Ovary (tissue), 3 donors: ENCODE results near the gene BTG2.

ENCODE experiments used
- EP300 ChIP-seq: sonication (generic); formaldehyde crosslinking; IDR thresholded peaks from one replicate; pipeline ENCODE4 v1.6.1; 2017; ENCODE audit warnings: antibody characterized with exemption
- POLR2A ChIP-seq: fragments of 450-650 bp; IDR thresholded peaks from one replicate; pipeline ENCODE4 v1.6.1; 2017; ENCODE audit warnings: antibody characterized with exemption, mild to moderate bottlenecking, moderate library complexity
- TF ChIP-seq, protein P1 (sequence below), 3 donors: fragments of 450-650 bp in 2 of 3; fragments of 200-600 bp in 1 of 3; IDR thresholded peaks; one replicate each; pipeline versions ENCODE4 v1.5.1 to v1.8.0; 2016 to 2022; ENCODE audit warnings: antibody characterized with exemption in 3 of 3, mild to moderate bottlenecking in 1 of 3
- donor health status: DM: no; HTN: no; CAD: no.

DNA sequence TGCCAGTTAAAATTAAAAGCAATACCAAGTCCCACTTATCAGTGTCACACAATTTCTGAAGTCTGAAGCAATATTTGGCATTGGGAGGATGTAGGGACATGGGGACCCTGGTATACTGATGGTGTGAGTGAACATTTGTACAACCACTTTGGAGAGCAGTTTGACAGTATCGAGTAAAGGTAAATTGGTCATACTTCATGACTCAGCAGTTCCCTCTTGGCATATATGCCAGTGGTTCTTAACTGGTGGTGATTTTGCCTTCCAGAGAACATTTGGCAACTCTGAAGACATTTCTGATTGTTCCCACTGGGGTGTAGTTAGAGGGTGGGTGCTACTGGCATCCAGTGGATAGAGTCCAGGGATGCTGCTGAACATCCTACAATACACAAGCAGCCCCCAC lies 25.9 kb downstream of the BTG2 start:
- TF ChIP-seq, protein P1, sequence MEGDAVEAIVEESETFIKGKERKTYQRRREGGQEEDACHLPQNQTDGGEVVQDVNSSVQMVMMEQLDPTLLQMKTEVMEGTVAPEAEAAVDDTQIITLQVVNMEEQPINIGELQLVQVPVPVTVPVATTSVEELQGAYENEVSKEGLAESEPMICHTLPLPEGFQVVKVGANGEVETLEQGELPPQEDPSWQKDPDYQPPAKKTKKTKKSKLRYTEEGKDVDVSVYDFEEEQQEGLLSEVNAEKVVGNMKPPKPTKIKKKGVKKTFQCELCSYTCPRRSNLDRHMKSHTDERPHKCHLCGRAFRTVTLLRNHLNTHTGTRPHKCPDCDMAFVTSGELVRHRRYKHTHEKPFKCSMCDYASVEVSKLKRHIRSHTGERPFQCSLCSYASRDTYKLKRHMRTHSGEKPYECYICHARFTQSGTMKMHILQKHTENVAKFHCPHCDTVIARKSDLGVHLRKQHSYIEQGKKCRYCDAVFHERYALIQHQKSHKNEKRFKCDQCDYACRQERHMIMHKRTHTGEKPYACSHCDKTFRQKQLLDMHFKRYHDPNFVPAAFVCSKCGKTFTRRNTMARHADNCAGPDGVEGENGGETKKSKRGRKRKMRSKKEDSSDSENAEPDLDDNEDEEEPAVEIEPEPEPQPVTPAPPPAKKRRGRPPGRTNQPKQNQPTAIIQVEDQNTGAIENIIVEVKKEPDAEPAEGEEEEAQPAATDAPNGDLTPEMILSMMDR (IDR thresholded peaks at IDR 0.05) = no peak
- TF ChIP-seq POLR2A = no peak
- TF ChIP-seq EP300 = no peak
